Neural cell (in vitro differentiated cells): ENCODE measurements around the gene MAPK1.

Experiments used
- CTCF ChIP-seq: fragments of 450-650 bp; IDR thresholded peaks from 2 replicates; pipeline ENCODE4 v1.5.1; 2014; ENCODE audit warnings: antibody characterized with exemption, mild to moderate bottlenecking, moderate library complexity; ENCODE audit not compliant: poor library complexity, severe bottlenecking
- EP300 ChIP-seq: fragments of 450-650 bp; conservative IDR thresholded peaks from 2 replicates; pipeline ENCODE4 v1.6.1; 2014; ENCODE audit warnings: antibody characterized with exemption, mild to moderate bottlenecking, moderate library complexity; ENCODE audit not compliant: poor library complexity, severe bottlenecking
- EZH2 ChIP-seq: fragments of 200-600, 300-800 bp; shearing (Covaris generic), sonication (generic); IDR thresholded peaks from 2 replicates; pipeline ENCODE4 v1.6.1; 2014; ENCODE audit warnings: antibody characterized with exemption, low read length, borderline replicate concordance, mild to moderate bottlenecking; ENCODE audit not compliant: insufficient read depth, poor library complexity, severe bottlenecking
- POLR2AphosphoS5 ChIP-seq: IDR thresholded peaks from 2 replicates; pipeline ENCODE4 v1.6.1; 2012
- RAD21 ChIP-seq: fragments of 450-650 bp; conservative IDR thresholded peaks from 2 replicates; pipeline ENCODE4 v1.6.1; 2014; ENCODE audit warnings: antibody characterized with exemption, mild to moderate bottlenecking, moderate library complexity
- SMC3 ChIP-seq: fragments of 450-650 bp; conservative IDR thresholded peaks from 2 replicates; pipeline ENCODE4 v1.6.1; 2014; ENCODE audit warnings: antibody characterized with exemption, mild to moderate bottlenecking, moderate library complexity; ENCODE audit not compliant: poor library complexity

GRCh38 chr22:21736948-21737347 lies 130.5 kb downstream of the MAPK1 start:
- TF ChIP-seq CTCF = no peak
- no peak for TF ChIP-seq SMC3
- TF ChIP-seq RAD21 = no peak
- TF ChIP-seq POLR2AphosphoS5 = no peak
- TF ChIP-seq EZH2 = no peak
- no peak for TF ChIP-seq EP300
